ENCODE results near the gene PLIN1. TPM values are rescaled to one million over a fixed set of nuclear protein-coding genes. Genes with fewer than 3 reads are reported as not detected.

Gene PLIN1
- total RNA-seq, 1 donor from 2014 or later, result 0.07 TPM

GRCh38 chr15:89652131-89652530 lies 27.0 kb downstream of the PLIN1 start:
- Histone ChIP-seq H3F3A (ENCODE audit: low read depth) (peaks cover 13% of the 10 kb centered on the region), H3K27ac (no peak overlapping the region), H3K9ac (no peak overlapping the region), H3K79me2 (ENCODE audit: low read depth) (peaks cover 19% of the 10 kb centered on the region), H3K36me3 (no peaks in the 10 kb centered on the region), H2AFZ (replicated peaks) (no peak overlapping the region), H3K4me3 (no peak overlapping the region), H3K4me1 (peaks cover 3% of the 10 kb centered on the region), H4K20me1 (ENCODE audit: low read depth) (peaks cover 7% of the 10 kb centered on the region), H3K27me3 (no peaks in the 10 kb centered on the region), H3K4me2 (no peak overlapping the region), H3K9me3 (ENCODE audit: low read depth) (no peaks in the 10 kb centered on the region)
- DNase-seq (ENCODE audit: low spot score), result no peak
- H3K27me3 Mint-ChIP-seq (ENCODE audit: insufficient read depth, low read depth), result peaks cover 11% of the 10 kb centered on the region
- H3K36me3 Mint-ChIP-seq, result peaks cover 17% of the 10 kb centered on the region
- H3K4me1 Mint-ChIP-seq, result peaks cover 18% of the 10 kb centered on the region
- no peak overlapping the region for H3K27ac Mint-ChIP-seq
- H3K9me3 Mint-ChIP-seq, result no peaks in the 10 kb centered on the region
- TF ChIP-seq EZH2phosphoT487 (IDR thresholded peaks at IDR 0.05) (no peak), EZH2 (IDR thresholded peaks at IDR 0.05) (no peak)
- TF ChIP-seq, protein P1, sequence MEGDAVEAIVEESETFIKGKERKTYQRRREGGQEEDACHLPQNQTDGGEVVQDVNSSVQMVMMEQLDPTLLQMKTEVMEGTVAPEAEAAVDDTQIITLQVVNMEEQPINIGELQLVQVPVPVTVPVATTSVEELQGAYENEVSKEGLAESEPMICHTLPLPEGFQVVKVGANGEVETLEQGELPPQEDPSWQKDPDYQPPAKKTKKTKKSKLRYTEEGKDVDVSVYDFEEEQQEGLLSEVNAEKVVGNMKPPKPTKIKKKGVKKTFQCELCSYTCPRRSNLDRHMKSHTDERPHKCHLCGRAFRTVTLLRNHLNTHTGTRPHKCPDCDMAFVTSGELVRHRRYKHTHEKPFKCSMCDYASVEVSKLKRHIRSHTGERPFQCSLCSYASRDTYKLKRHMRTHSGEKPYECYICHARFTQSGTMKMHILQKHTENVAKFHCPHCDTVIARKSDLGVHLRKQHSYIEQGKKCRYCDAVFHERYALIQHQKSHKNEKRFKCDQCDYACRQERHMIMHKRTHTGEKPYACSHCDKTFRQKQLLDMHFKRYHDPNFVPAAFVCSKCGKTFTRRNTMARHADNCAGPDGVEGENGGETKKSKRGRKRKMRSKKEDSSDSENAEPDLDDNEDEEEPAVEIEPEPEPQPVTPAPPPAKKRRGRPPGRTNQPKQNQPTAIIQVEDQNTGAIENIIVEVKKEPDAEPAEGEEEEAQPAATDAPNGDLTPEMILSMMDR (IDR thresholded peaks at IDR 0.05), result no peak
- H3K4me3 Mint-ChIP-seq, result peak overlapping the region; percentile 53

DNA sequence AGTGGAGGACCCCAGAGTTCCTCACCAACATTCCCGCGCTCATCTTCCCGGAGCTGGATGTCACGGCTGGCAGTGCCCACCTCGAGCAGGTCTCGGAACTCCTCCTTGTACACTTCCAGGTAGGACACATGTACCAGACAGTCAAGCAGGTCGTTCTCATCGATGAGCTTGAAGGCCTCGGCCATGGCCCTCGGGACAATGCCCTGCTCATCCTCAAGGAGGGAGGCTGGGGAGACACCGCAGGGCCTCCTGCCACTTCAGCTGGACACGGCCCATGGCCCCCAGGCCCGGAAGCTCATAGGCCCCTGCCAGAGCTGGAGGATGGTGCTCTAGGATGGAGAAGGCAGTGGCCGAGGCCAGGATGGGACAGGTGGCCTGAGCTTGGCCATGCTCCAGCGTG lies 29.5 kb downstream of the PLIN1 start:
- Mint-ChIP-seq H3K36me3 (peaks cover 23% of the 10 kb centered on the region), H3K4me1 (peaks cover 16% of the 10 kb centered on the region), H3K27ac (no peak overlapping the region), H3K9me3 (no peaks in the 10 kb centered on the region), H3K4me3 (no peak overlapping the region), H3K27me3 (ENCODE audit: insufficient read depth, low read depth) (peaks cover 3% of the 10 kb centered on the region)
- Histone ChIP-seq H3K36me3 (no peaks in the 10 kb centered on the region), H3K9me3 (ENCODE audit: low read depth) (no peaks in the 10 kb centered on the region), H3K9ac (no peak overlapping the region), H4K20me1 (ENCODE audit: low read depth) (peaks cover 7% of the 10 kb centered on the region), H3K27ac (no peak overlapping the region), H3K4me3 (no peak overlapping the region), H3K79me2 (ENCODE audit: low read depth) (peaks cover 17% of the 10 kb centered on the region), H3K27me3 (no peaks in the 10 kb centered on the region), H3K4me2 (no peak overlapping the region), H2AFZ (replicated peaks) (no peak overlapping the region), H3K4me1 (peaks cover 3% of the 10 kb centered on the region), H3F3A (ENCODE audit: low read depth) (no peaks in the 10 kb centered on the region)
- TF ChIP-seq, protein P1 (IDR thresholded peaks at IDR 0.05), result no peak
- TF ChIP-seq EZH2phosphoT487 (IDR thresholded peaks at IDR 0.05) (no peak), EZH2 (IDR thresholded peaks at IDR 0.05) (no peak)
- DNase-seq (ENCODE audit: low spot score), result no peak

- Mint-ChIP-seq H3K9me3 (no peaks in the 10 kb centered on the region), H3K27ac (no peak overlapping the region), H3K27me3 (ENCODE audit: insufficient read depth, low read depth) (peaks cover under 1% of the 10 kb centered on the region), H3K4me3 (no peak overlapping the region), H3K4me1 (peaks cover 10% of the 10 kb centered on the region), H3K36me3 (peaks cover 19% of the 10 kb centered on the region)
- DNase-seq (ENCODE audit: low spot score), result no peak
- Histone ChIP-seq H3K4me2 (no peak overlapping the region), H3K4me3 (no peak overlapping the region), H3K9ac (no peak overlapping the region), H3K4me1 (no peaks in the 10 kb centered on the region), H3F3A (ENCODE audit: low read depth) (no peaks in the 10 kb centered on the region), H3K27ac (no peak overlapping the region), H3K36me3 (no peaks in the 10 kb centered on the region), H3K9me3 (ENCODE audit: low read depth) (no peaks in the 10 kb centered on the region), H3K27me3 (no peaks in the 10 kb centered on the region), H2AFZ (replicated peaks) (no peak overlapping the region), H4K20me1 (ENCODE audit: low read depth) (peaks cover 7% of the 10 kb centered on the region), H3K79me2 (ENCODE audit: low read depth) (peaks cover 11% of the 10 kb centered on the region)
- TF ChIP-seq EZH2 (IDR thresholded peaks at IDR 0.05), result no peak
- TF ChIP-seq EZH2phosphoT487 (IDR thresholded peaks at IDR 0.05), result no peak
- TF ChIP-seq, protein P1 (IDR thresholded peaks at IDR 0.05), result no peak
Observed at GRCh38 chr15:89649013-89649625, 30.0 kb downstream of the PLIN1 start.

All from neural progenitor cell (in vitro differentiated cells).